PFSK-1 (cell line): ENCODE results near the gene IQGAP3.

Source experiments
- FOXP2 ChIP-seq: optimal IDR thresholded peaks from 2 replicates; pipeline ENCODE3; 2011; ENCODE audit warnings: borderline replicate concordance, control low read depth, inconsistent platforms; ENCODE audit not compliant: insufficient read depth; ENCODE audit errors: extremely low read length, extremely low read depth
- POLR2AphosphoS5 ChIP-seq: IDR thresholded peaks from 2 replicates; pipeline ENCODE4 v1.6.1; 2012; ENCODE audit warnings: low read depth, mild to moderate bottlenecking, control low read depth, low read length, moderate library complexity
- SIN3A ChIP-seq: IDR thresholded peaks from 2 replicates; pipeline ENCODE4 v1.6.1; 2012; ENCODE audit warnings: mild to moderate bottlenecking, low read length, moderate library complexity, borderline replicate concordance; ENCODE audit not compliant: insufficient read depth
- TAF1 ChIP-seq: IDR thresholded peaks from 2 replicates; pipeline ENCODE4 v1.6.1; 2012; ENCODE audit warnings: low read length, control low read depth, borderline replicate concordance; ENCODE audit not compliant: insufficient read depth
- TF ChIP-seq, protein P1 (sequence below), 2 experiments: IDR thresholded peaks; 2 replicates each; pipeline versions ENCODE4 v1.6.1 to v1.8.0; 2011 to 2012; ENCODE audit warnings: low read depth in 2 of 2, low read length in 2 of 2, control low read depth in 1 of 2, inconsistent platforms in 1 of 2, mild to moderate bottlenecking in 1 of 2, moderate library complexity in 1 of 2; ENCODE audit not compliant: insufficient read depth in 1 of 2

DNA sequence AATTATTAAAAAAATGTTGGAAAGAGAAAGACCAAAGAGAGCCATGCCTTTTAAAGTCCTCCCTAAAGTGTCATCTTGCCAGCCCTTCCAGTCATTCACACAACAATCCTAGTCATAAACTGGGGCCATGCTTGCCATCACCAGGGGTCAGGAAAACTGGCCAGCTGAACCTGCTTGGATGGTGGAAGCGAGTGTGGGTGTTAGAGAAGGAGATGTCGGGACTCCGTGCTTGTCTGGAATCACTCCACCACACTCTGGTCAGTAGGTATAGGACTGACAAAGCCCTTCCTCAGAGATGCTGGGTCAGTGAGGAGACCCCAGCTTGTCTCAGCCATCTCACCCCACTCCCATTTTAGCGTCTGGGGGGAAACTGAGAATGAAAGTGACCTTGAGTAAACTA lies 43.6 kb upstream of the IQGAP3 start:
- TF ChIP-seq SIN3A (no peak), POLR2AphosphoS5 (no peak), FOXP2 (no peak), TAF1 (no peak)
- TF ChIP-seq, protein P1, sequence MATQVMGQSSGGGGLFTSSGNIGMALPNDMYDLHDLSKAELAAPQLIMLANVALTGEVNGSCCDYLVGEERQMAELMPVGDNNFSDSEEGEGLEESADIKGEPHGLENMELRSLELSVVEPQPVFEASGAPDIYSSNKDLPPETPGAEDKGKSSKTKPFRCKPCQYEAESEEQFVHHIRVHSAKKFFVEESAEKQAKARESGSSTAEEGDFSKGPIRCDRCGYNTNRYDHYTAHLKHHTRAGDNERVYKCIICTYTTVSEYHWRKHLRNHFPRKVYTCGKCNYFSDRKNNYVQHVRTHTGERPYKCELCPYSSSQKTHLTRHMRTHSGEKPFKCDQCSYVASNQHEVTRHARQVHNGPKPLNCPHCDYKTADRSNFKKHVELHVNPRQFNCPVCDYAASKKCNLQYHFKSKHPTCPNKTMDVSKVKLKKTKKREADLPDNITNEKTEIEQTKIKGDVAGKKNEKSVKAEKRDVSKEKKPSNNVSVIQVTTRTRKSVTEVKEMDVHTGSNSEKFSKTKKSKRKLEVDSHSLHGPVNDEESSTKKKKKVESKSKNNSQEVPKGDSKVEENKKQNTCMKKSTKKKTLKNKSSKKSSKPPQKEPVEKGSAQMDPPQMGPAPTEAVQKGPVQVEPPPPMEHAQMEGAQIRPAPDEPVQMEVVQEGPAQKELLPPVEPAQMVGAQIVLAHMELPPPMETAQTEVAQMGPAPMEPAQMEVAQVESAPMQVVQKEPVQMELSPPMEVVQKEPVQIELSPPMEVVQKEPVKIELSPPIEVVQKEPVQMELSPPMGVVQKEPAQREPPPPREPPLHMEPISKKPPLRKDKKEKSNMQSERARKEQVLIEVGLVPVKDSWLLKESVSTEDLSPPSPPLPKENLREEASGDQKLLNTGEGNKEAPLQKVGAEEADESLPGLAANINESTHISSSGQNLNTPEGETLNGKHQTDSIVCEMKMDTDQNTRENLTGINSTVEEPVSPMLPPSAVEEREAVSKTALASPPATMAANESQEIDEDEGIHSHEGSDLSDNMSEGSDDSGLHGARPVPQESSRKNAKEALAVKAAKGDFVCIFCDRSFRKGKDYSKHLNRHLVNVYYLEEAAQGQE (IDR thresholded peaks at IDR 0.05; ENCODE audit: insufficient read depth in 1 of 2, low read depth in 2 of 2, low read length in 2 of 2): no peak
